ENCODE results near the gene NDE1. TPM values are rescaled to one million over a fixed set of nuclear protein-coding genes. Genes with fewer than 3 reads are reported as not detected.

Gene NDE1, protein sequence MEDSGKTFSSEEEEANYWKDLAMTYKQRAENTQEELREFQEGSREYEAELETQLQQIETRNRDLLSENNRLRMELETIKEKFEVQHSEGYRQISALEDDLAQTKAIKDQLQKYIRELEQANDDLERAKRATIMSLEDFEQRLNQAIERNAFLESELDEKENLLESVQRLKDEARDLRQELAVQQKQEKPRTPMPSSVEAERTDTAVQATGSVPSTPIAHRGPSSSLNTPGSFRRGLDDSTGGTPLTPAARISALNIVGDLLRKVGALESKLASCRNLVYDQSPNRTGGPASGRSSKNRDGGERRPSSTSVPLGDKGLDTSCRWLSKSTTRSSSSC
- polyA plus RNA-seq (2012; rRNA removed): 18.8 and 27.9 TPM in 2 replicates
- polyA plus RNA-seq (2012; cell fraction: cytosol; rRNA removed): 22.2 and 27.7 TPM in 2 replicates
- 15.3 and 16.2 TPM in 2 replicates for polyA plus RNA-seq (2012; cell fraction: nucleus; rRNA removed)

DNA sequence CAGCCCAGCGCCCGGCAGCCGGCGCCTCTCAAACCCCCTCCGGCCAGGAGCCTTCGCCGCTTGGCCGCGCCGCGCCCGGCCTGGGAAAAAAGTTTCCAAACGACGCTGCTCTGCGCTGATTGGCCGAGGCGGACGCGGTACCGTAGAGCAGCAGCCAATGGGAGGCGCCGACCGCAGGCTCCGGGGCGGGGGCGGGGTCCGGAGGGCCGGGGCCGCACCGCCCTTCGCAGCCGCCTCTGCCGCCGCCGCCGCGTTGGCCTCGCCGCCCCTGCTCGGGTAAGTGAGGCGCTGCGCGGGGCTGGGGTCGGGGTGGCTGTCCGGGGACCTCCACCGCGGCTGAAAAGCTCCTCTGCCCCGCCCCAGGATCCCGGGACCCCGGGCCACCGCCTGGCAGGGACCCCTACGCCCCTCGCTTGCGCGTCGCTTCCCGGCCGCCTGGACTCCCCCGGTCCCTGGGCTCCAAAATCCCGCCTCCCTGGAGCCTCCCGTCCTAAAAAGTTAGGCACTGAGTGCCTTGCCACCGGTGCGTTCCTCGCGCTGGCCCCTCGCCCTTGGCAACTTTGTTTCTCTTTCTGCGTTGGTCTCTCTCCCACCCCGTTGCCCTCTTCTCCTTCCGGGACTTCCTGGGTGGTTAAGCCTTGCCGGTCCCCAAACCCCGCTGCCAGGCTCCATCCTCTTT is at the start of gene NDE1:
Gene NDE1, plus strand, starts transcription at position 227 of the 679 bp plus-strand sequence. CDS start 14,534 bp downstream, outside the sequence.
- peak within 1 kb of the TSS; percentile 76 to 98 for H3K4me3 ChIP-seq (ENCODE audit: low read depth in 2 of 2, low read length in 1 of 2)
- H3K4me2 ChIP-seq: peak within 1 kb of the TSS; percentile 98
- TF ChIP-seq, protein P1, sequence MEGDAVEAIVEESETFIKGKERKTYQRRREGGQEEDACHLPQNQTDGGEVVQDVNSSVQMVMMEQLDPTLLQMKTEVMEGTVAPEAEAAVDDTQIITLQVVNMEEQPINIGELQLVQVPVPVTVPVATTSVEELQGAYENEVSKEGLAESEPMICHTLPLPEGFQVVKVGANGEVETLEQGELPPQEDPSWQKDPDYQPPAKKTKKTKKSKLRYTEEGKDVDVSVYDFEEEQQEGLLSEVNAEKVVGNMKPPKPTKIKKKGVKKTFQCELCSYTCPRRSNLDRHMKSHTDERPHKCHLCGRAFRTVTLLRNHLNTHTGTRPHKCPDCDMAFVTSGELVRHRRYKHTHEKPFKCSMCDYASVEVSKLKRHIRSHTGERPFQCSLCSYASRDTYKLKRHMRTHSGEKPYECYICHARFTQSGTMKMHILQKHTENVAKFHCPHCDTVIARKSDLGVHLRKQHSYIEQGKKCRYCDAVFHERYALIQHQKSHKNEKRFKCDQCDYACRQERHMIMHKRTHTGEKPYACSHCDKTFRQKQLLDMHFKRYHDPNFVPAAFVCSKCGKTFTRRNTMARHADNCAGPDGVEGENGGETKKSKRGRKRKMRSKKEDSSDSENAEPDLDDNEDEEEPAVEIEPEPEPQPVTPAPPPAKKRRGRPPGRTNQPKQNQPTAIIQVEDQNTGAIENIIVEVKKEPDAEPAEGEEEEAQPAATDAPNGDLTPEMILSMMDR (IDR thresholded peaks at IDR 0.05): no peak
- TF ChIP-seq, protein P2, sequence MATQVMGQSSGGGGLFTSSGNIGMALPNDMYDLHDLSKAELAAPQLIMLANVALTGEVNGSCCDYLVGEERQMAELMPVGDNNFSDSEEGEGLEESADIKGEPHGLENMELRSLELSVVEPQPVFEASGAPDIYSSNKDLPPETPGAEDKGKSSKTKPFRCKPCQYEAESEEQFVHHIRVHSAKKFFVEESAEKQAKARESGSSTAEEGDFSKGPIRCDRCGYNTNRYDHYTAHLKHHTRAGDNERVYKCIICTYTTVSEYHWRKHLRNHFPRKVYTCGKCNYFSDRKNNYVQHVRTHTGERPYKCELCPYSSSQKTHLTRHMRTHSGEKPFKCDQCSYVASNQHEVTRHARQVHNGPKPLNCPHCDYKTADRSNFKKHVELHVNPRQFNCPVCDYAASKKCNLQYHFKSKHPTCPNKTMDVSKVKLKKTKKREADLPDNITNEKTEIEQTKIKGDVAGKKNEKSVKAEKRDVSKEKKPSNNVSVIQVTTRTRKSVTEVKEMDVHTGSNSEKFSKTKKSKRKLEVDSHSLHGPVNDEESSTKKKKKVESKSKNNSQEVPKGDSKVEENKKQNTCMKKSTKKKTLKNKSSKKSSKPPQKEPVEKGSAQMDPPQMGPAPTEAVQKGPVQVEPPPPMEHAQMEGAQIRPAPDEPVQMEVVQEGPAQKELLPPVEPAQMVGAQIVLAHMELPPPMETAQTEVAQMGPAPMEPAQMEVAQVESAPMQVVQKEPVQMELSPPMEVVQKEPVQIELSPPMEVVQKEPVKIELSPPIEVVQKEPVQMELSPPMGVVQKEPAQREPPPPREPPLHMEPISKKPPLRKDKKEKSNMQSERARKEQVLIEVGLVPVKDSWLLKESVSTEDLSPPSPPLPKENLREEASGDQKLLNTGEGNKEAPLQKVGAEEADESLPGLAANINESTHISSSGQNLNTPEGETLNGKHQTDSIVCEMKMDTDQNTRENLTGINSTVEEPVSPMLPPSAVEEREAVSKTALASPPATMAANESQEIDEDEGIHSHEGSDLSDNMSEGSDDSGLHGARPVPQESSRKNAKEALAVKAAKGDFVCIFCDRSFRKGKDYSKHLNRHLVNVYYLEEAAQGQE (IDR thresholded peaks at IDR 0.05; ENCODE audit: low read depth, low read length): no peak
- TF ChIP-seq CHD2 (IDR thresholded peaks at IDR 0.05; ENCODE audit: low read length, partially characterized antibody) (peak; percentile 35), MXI1 (IDR thresholded peaks at IDR 0.05; ENCODE audit: low read depth, low read length) (peak; percentile 62), TAF1 (IDR thresholded peaks at IDR 0.05; ENCODE audit: borderline replicate concordance, low read depth, low read length) (no peak), EP300 (IDR thresholded peaks at IDR 0.05; ENCODE audit: borderline replicate concordance in 1 of 2, low read depth in 1 of 2, low read length in 1 of 2) (peak in 1 of 2 experiments; percentile 10; a peak in 1 of 4 replicates), RFX5 (IDR thresholded peaks at IDR 0.05; ENCODE audit: low read length) (peak; percentile 61), FOXM1 (IDR thresholded peaks at IDR 0.05; ENCODE audit: low read depth) (peak; percentile 99), SMC3 (IDR thresholded peaks at IDR 0.05; ENCODE audit: low read depth, low read length) (no peak), POLR2AphosphoS5 (IDR thresholded peaks at IDR 0.05; ENCODE audit: low read depth, low read length) (peak; percentile 17; the same call in 1 of the 2 replicates)
- TF ChIP-seq, protein P3, sequence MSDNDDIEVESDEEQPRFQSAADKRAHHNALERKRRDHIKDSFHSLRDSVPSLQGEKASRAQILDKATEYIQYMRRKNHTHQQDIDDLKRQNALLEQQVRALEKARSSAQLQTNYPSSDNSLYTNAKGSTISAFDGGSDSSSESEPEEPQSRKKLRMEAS (IDR thresholded peaks at IDR 0.05; ENCODE audit: low read depth): peak; percentile 91
- TF ChIP-seq, protein P4, sequence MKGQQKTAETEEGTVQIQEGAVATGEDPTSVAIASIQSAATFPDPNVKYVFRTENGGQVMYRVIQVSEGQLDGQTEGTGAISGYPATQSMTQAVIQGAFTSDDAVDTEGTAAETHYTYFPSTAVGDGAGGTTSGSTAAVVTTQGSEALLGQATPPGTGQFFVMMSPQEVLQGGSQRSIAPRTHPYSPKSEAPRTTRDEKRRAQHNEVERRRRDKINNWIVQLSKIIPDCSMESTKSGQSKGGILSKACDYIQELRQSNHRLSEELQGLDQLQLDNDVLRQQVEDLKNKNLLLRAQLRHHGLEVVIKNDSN (IDR thresholded peaks at IDR 0.05; ENCODE audit: borderline replicate concordance, low read depth): no peak
- TF ChIP-seq, protein P5, sequence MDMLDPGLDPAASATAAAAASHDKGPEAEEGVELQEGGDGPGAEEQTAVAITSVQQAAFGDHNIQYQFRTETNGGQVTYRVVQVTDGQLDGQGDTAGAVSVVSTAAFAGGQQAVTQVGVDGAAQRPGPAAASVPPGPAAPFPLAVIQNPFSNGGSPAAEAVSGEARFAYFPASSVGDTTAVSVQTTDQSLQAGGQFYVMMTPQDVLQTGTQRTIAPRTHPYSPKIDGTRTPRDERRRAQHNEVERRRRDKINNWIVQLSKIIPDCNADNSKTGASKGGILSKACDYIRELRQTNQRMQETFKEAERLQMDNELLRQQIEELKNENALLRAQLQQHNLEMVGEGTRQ (IDR thresholded peaks at IDR 0.05; ENCODE audit: borderline replicate concordance, low read depth, low read length): no peak
- peaks cover 50% of the 10 kb centered on the region for H3K79me2 ChIP-seq (ENCODE audit: insufficient read depth)
- H4K20me1 ChIP-seq (ENCODE audit: insufficient read depth): peaks cover 14% of the 10 kb centered on the region; the same call in 1 of the 2 replicates
- peak within 1 kb of the TSS; percentile 96 for H2AFZ ChIP-seq (ENCODE audit: low read depth)
- H3K27ac ChIP-seq (ENCODE audit: low read depth in 2 of 2, low read length in 1 of 2): peak within 1 kb of the TSS; percentile 67 to 76
- WGBS (ENCODE audit: low lambda C conversion rate): 3% methylated on average over 13 of the region's 71 CpGs
- H3K27me3 ChIP-seq (ENCODE audit: insufficient read depth): no peaks in the 10 kb centered on the region
- DNase-seq: peak; percentile 98
- H3F3A ChIP-seq (replicated peaks; ENCODE audit: insufficient read depth): peaks cover 15% of the 10 kb centered on the region
- peak within 1 kb of the TSS; percentile 94 for H3K9ac ChIP-seq
- H3K36me3 ChIP-seq (replicated peaks in 1 of 2; ENCODE audit: control insufficient read depth in 1 of 2, insufficient read depth in 2 of 2, low read length in 1 of 2): no peaks in the 10 kb centered on the region
- ChIA-PET POLR2A (no interaction called here), CTCF (interaction anchor here (1.6 kb wide), 1 partner anchor 32 kb away, joined by 4 read pairs; no protein-coding TSS in a partner anchor)
- H3K4me1 ChIP-seq (ENCODE audit: control insufficient read depth in 1 of 2, insufficient read depth in 2 of 2, low read depth in 1 of 2, low read length in 1 of 2): peaks cover 2 to 4% of the 10 kb centered on the region in 2 experiments; a peak in 2 of 4 replicates
- no peaks in the 10 kb centered on the region for H3K9me2 ChIP-seq
- H3K9me3 ChIP-seq: no peaks in the 10 kb centered on the region

Measured in SK-N-SH (cell line).